Inferior parietal cortex (tissue), 1 donor: Measurements from ENCODE around the gene RPN2.

ENCODE experiments used
- DNase-seq: peaks from one replicate; pipeline ENCODE4 v3.0.0-alpha.2; 2016; ENCODE audit errors: extremely low spot score

The RPN2 gene

GRCh38 chr20:37266940-37267666 is 88.0 kb downstream of the RPN2 start:
- no peak for DNase-seq

DNA sequence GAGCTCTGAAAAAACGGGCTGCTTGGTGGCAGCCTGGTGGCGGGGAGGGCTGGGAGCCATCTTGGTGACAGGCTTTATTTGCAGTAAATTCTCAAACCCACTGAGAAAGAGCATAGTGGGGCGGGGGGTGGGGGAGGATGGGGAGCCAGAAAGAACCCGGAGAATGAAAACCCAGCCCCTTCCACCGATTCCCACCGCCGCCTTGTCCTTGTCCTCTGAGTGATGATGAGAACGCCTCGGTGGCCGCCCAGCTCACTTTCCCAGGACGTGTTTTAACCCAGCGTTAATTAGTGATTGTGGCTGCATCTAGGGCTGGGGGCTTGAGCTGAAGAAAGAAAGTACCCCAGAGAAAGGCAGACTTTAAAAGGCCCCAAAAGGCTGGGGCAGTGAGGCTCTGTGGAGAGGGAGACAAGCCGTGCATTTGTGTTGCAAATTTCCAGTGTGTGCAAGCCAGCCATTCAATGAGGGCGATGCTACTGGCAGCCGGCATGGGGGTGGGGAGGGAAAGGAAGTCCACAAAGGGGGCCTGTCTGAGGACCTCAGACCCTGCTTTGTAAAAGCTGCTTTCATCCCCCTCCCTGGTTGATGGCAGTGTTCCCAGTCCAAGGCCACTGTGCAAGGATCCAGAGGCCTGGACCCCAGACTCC is 88.7 kb downstream of the RPN2 start:
- DNase-seq: no peak

DNA sequence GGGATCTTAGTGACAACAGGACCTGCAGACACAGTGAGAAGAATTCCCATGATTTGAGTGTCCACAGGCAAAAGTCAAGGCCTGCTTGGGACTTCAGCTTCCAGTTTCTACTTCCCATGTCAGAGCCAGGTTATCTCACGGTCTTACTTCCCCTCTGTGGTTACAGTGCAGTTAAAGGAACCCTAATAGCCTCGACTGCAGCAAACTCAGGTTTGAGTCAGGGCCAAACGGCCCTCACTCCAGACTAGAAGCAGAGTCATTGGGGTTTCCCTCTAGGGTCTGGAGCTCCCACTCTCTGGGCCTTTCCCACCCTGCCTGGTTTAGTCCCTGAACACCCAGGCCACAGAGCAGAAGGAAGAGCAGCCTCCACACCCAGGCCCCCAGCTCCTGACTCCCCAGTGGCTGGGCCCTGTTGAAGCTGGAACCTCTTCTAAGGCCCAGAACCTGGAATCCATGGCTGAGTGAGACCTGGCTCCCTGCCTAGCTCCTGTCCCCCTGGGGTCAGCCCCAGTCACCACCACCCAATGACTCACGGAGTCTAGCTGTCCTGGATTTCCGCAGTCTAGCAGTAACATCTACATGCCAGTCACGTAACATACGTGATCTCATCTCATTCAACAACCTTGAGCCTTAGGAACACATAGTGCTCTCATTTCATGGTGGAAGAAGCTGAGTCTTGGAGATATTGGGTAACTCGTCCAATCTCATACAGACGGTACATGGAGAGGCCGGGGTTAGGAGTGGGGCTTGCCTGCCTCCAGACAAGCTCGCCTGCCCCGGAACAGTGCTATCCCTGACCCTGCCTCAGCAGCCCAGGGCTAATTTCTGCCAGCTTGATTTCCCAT is 91.7 kb downstream of the RPN2 start:
- no peak for DNase-seq

- DNase-seq: no peak
These were observed 92.3 kb downstream of the RPN2 start for GRCh38 chr20:37271421-37271768.

DNA sequence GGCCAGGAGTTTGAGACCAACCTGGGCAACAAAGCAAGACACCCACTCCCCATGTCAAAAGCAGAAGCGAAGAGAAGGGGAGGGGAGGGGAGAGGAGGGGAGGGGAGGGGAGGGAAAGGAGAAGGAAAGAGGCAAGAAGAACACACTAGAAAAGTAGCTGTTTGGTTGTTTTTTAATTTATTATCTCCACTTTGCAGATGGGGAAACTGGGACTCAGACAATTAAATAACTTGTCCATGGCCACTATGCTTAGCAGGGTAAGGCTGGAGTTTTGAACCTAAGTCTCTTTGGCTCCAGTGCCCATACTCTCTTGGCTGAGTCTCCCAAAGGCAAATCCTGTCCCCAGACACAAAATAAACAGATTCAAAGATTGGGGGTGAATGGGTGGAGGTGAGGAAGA is 94.9 kb downstream of the RPN2 start:
- no peak for DNase-seq

GRCh38 chr20:37274851-37275524 is 95.9 kb downstream of the RPN2 start:
- no peak for DNase-seq

GRCh38 chr20:37276494-37277252 is 97.5 kb downstream of the RPN2 start:
- no peak for DNase-seq

GRCh38 chr20:37277253-37277593 is 98.1 kb downstream of the RPN2 start:
- DNase-seq: no peak

- DNase-seq: no peak
These were observed 99.9 kb downstream of the RPN2 start for GRCh38 chr20:37278966-37279590.

GRCh38 chr20:37279820-37280219 is 100.7 kb downstream of the RPN2 start:
- DNase-seq: no peak

DNA sequence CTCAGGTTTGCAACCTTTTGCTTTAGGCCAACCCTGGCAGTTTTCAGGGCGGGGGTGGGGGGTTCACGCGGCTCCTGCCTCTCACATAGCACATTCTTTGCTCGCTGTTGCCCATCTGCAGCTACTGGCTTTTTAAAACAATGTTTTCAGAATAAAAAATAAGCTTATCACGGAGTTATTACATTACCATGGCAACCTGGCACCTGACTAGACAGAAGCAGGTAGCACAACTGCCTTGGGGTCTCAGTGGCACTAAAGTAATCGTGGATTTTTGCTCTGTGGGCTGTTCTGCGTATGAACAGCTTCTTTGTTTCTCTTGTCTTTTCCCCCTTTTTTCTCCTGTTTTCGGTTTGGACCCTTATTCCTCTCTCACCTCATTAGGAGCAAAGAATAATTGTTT is 101.3 kb downstream of the RPN2 start:
- DNase-seq: no peak

- DNase-seq: no peak
These were observed 103.4 kb downstream of the RPN2 start for GRCh38 chr20:37282556-37282955.

GRCh38 chr20:37283530-37284195 is 104.5 kb downstream of the RPN2 start:
- no peak for DNase-seq

DNA sequence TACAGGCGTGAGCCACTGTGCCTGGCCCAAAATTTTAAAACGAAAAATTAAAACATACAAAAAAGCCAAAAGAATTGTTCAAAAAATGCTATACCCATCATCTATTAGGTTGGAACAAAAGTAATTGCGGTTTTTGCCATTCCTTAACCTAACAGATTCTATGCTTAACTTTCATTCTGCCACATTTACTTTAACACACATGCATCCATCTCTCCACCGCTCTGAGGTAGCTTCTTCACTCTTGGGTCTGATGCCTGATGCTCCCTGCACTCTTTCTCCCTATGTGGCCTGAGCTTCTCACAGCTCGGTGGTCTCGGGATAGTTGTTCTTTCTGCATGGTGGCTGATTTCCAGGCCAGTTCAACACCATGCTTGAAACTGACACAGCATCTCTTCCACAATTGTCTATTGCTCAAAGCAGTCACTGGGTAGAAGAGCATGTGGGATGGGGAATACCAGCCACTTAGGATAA is 105.6 kb downstream of the RPN2 start:
- no peak for DNase-seq

DNA sequence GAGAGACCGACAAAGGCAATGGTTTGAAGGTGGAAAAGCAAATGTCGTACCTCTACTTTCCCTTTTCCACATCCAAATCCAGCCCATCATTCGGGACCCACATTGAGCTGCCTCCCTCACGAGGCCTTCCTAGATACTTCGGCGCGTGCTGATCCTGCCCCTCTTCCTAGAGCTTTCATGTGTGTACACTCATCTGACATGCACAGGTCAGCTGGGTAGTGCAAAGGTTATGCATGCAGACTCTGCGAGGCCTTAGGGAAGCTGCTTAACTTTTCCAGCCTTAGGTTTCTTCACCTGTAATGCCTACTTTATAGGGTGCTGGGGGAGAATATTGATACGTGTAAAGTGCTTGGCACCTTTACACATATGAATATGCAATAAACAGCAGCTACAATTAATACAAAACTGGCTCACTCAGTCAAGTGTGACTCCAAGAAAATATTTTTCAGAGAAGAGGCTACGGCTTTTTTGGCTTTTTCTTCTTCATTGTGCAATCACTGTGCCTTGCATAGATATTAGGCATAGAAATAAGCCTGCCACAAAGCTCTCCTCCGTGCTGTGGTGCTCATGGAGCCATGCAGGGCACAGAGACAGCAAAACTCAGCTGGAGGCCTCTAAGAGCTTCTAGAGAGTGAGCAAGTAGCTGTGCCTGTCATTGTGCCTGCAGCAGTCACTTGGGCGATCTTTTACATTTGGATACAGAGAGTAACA is 106.7 kb downstream of the RPN2 start:
- DNase-seq: no peak

DNA sequence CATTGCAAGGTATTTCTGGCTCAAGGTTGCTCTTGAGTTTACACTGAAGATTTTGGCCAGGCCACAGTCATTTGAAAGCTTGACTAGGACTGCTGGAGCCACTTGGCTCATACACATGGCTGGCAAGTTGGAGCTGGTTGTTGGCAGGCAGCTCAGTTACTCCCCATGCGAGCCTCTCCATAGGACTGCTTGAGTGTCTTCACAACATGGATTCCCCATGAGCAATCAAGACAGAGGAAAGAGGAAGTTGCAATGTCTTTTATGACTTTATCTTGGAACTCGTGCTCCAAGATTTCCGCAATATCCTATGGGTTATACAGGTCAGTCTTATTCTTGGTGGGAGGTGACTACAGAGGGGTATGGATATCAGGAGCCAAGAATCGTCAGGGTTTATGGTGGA is 109.0 kb downstream of the RPN2 start:
- DNase-seq: no peak

- DNase-seq: no peak
These were observed 111.2 kb downstream of the RPN2 start for GRCh38 chr20:37290158-37290810.
